ENCODE measurements around the gene SDF2.

Gene SDF2

DNA sequence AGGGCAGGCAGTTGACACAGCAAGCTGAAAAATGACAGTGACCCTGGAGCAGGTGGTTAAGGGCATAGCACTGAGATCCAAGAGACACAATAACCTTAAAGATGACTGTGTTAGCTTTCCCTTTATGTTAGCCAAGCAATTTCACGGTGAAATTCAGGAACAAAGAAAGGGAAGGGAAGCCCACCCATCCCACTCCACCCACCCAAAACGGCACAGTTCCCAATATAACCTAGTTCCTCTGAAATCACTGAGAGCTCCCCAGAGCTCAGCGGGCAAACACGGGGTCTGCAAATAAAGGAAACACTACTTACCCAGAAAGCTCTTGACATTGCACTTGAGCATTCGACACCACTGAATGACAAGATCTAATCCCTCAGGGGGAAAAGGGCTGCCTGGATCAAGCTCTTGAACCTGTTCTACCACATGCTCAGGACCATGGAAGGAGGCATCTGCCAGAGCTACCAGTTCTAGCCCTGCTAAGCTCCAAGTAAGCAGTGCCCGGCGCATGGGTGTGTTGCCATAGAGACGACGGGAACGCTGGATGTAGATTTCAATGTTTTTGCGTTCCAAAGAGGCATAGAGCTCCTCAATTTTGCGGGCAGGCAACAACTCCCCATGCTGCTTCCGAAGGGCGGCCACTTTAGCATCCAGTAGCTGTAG lies 27.4 kb downstream of the SDF2 start:
- POLR2A ChIA-PET = interaction anchor here (1.0 to 5.5 kb wide), 4 partner anchors 10 to 85 kb away, joined by 3 to 32 read pairs (median 6); partner anchors contain the start of genes BLTP2, RPL23A, SDF2 and SUPT6H
- CTCF ChIA-PET = no interaction called here
- DNase-seq (ENCODE audit: extremely low spot score) = no peak
- no peak for TF ChIP-seq NFRKB (IDR thresholded peaks at IDR 0.05)
- no peak for TF ChIP-seq BHLHE40 (IDR thresholded peaks at IDR 0.05; ENCODE audit: borderline replicate concordance)
- TF ChIP-seq, protein P1, sequence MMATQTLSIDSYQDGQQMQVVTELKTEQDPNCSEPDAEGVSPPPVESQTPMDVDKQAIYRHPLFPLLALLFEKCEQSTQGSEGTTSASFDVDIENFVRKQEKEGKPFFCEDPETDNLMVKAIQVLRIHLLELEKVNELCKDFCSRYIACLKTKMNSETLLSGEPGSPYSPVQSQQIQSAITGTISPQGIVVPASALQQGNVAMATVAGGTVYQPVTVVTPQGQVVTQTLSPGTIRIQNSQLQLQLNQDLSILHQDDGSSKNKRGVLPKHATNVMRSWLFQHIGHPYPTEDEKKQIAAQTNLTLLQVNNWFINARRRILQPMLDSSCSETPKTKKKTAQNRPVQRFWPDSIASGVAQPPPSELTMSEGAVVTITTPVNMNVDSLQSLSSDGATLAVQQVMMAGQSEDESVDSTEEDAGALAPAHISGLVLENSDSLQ (IDR thresholded peaks at IDR 0.05) = no peak
- TF ChIP-seq ZNF384 (IDR thresholded peaks at IDR 0.05) = no peak
- no peak for TF ChIP-seq ARNT (IDR thresholded peaks at IDR 0.05)
- TF ChIP-seq CTBP1 (IDR thresholded peaks at IDR 0.05; ENCODE audit: borderline replicate concordance) = no peak
- TF ChIP-seq TARDBP (IDR thresholded peaks at IDR 0.05) = no peak
- TF ChIP-seq FOXK2 (IDR thresholded peaks at IDR 0.05) = no peak
- no peak for TF ChIP-seq L3MBTL2 (conservative IDR thresholded peaks at IDR 0.05)
- TF ChIP-seq HDGF (IDR thresholded peaks at IDR 0.05; ENCODE audit: borderline replicate concordance) = no peak
- TF ChIP-seq SP1 (IDR thresholded peaks at IDR 0.05) = no peak
- TF ChIP-seq FOXM1 (IDR thresholded peaks at IDR 0.05; ENCODE audit: borderline replicate concordance) = no peak
- no peak for TF ChIP-seq LEF1 (IDR thresholded peaks at IDR 0.05; ENCODE audit: borderline replicate concordance)
- TF ChIP-seq SUZ12 (IDR thresholded peaks at IDR 0.05) = no peak
- no peak for TF ChIP-seq FOXA1 (IDR thresholded peaks at IDR 0.05)
- TF ChIP-seq ELF4 (IDR thresholded peaks at IDR 0.05) = no peak

DNA sequence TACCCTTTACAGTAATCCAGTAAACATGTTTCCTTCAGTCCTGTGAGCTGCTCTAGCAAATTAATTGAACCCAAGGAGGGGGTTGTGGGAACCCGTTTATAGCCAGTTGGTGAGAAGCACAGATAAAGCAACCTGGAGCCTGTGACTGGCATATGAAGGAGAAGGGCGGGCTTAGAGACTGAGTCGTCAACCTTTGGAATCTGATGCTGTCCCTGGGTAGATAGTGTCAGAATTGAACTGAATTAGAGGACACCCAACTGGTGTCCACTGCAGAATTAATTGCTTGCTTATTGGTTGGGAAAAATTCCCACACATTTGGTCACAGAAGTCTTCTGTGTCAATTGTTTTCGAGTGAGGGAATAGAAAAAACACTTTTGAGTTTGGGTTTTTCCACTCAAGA lies 34.9 kb downstream of the SDF2 start:
- CTCF ChIA-PET = no interaction called here
- no peak for DNase-seq (ENCODE audit: extremely low spot score)
- POLR2A ChIA-PET = no interaction called here
- TF ChIP-seq FOXA1 (IDR thresholded peaks at IDR 0.05) (no peak), HDGF (IDR thresholded peaks at IDR 0.05; ENCODE audit: borderline replicate concordance) (no peak), TARDBP (IDR thresholded peaks at IDR 0.05) (no peak), LEF1 (IDR thresholded peaks at IDR 0.05; ENCODE audit: borderline replicate concordance) (no peak), ZNF384 (IDR thresholded peaks at IDR 0.05) (no peak), FOXM1 (IDR thresholded peaks at IDR 0.05; ENCODE audit: borderline replicate concordance) (no peak), SP1 (IDR thresholded peaks at IDR 0.05) (no peak), NFRKB (IDR thresholded peaks at IDR 0.05) (no peak), FOXK2 (IDR thresholded peaks at IDR 0.05) (no peak), CTBP1 (IDR thresholded peaks at IDR 0.05; ENCODE audit: borderline replicate concordance) (no peak), BHLHE40 (IDR thresholded peaks at IDR 0.05; ENCODE audit: borderline replicate concordance) (no peak), ELF4 (IDR thresholded peaks at IDR 0.05) (no peak), L3MBTL2 (conservative IDR thresholded peaks at IDR 0.05) (no peak), SUZ12 (IDR thresholded peaks at IDR 0.05) (no peak), ARNT (IDR thresholded peaks at IDR 0.05) (no peak)
- TF ChIP-seq, protein P1 (IDR thresholded peaks at IDR 0.05) = no peak

DNA sequence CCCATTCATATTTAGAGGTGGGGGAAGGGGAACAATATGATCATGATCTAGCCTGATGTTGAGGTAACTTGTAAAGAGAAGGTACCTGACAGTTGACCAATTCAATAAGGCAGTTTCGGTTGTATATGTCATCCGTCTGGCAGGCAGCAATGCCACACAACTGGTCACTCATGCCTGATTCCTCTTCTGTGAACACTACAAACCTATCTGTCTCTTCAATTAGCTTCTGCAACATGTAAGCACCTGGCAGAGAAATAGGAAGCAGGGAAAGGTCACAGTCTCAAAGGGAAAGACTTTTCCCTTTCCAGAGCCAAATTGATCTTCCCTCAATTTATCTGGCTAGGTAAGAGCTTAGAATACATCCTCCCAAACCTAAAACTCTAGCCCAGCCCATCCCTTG lies 37.6 kb downstream of the SDF2 start:
- TF ChIP-seq FOXM1 (IDR thresholded peaks at IDR 0.05; ENCODE audit: borderline replicate concordance) (no peak), BHLHE40 (IDR thresholded peaks at IDR 0.05; ENCODE audit: borderline replicate concordance) (no peak), SUZ12 (IDR thresholded peaks at IDR 0.05) (no peak), FOXA1 (IDR thresholded peaks at IDR 0.05) (no peak), ELF4 (IDR thresholded peaks at IDR 0.05) (no peak), NFRKB (IDR thresholded peaks at IDR 0.05) (no peak), TARDBP (IDR thresholded peaks at IDR 0.05) (no peak), L3MBTL2 (conservative IDR thresholded peaks at IDR 0.05) (no peak), CTBP1 (IDR thresholded peaks at IDR 0.05; ENCODE audit: borderline replicate concordance) (no peak), SP1 (IDR thresholded peaks at IDR 0.05) (no peak), ZNF384 (IDR thresholded peaks at IDR 0.05) (no peak), LEF1 (IDR thresholded peaks at IDR 0.05; ENCODE audit: borderline replicate concordance) (no peak), ARNT (IDR thresholded peaks at IDR 0.05) (no peak), FOXK2 (IDR thresholded peaks at IDR 0.05) (no peak)
- TF ChIP-seq, protein P1 (IDR thresholded peaks at IDR 0.05) = no peak
- ChIA-PET POLR2A (interaction anchor here (1.1 to 2.1 kb wide), 4 partner anchors 15 to 92 kb away, joined by 3 to 4 read pairs (median 4); partner anchors contain the start of genes SDF2 and SUPT6H), CTCF (interaction anchor here (0.6 to 1.3 kb wide), 3 partner anchors 12 to 23 kb away, joined by 3 to 8 read pairs (median 5); no protein-coding TSS in a partner anchor)
- no peak for DNase-seq (ENCODE audit: extremely low spot score)

DNA sequence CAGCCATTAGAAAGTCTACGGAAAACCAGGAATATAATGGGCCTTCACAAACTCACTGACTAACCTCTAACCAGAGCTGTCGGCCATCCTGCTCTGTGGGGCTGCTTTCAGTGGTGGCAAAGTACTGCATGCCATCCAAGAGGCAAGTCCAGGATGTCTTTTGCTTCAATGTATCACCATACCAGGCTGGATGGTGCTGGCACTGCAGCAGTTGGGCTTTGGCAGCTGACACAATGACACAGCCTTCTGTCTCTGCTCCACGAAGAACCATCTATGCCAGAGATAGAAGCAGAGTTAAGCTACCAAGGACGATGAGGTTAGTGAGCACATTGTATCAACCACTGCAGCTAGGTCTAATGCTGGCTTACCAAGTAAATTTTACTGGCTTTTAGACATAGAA lies 38.0 kb downstream of the SDF2 start:
- CTCF ChIA-PET = interaction anchor here (0.6 to 1.3 kb wide), 3 partner anchors 12 to 23 kb away, joined by 3 to 8 read pairs (median 5); no protein-coding TSS in a partner anchor
- POLR2A ChIA-PET = interaction anchor here (1.1 to 2.1 kb wide), 4 partner anchors 14 to 93 kb away, joined by 3 to 4 read pairs (median 4); partner anchors contain the start of genes SDF2 and SUPT6H
- no peak for DNase-seq (ENCODE audit: extremely low spot score)
- TF ChIP-seq NFRKB (IDR thresholded peaks at IDR 0.05) = no peak
- no peak for TF ChIP-seq LEF1 (IDR thresholded peaks at IDR 0.05; ENCODE audit: borderline replicate concordance)
- no peak for TF ChIP-seq SP1 (IDR thresholded peaks at IDR 0.05)
- TF ChIP-seq CTBP1 (IDR thresholded peaks at IDR 0.05; ENCODE audit: borderline replicate concordance) = no peak
- TF ChIP-seq ELF4 (IDR thresholded peaks at IDR 0.05) = no peak
- no peak for TF ChIP-seq ZNF384 (IDR thresholded peaks at IDR 0.05)
- no peak for TF ChIP-seq HDGF (IDR thresholded peaks at IDR 0.05; ENCODE audit: borderline replicate concordance)
- TF ChIP-seq SUZ12 (IDR thresholded peaks at IDR 0.05) = no peak
- TF ChIP-seq L3MBTL2 (conservative IDR thresholded peaks at IDR 0.05) = no peak

DNA sequence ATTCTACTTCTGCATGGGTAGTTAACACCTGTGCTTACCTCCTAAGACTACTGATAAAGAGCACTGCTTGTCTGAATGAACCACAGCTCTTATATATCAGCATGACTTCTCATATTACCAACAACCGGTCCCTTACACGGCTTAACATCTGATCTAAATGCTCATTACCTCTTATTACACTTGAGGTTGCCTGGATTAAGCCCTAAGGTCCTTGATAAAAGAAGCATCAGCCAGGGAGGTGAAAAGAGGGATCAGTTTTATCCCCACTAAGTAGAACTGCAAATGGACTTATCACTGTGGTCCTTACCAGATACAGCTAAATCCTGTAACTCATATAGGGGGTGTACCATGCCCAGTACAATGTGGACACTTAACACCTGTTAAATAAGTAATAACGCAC lies 39.5 kb downstream of the SDF2 start:
- DNase-seq (ENCODE audit: extremely low spot score) = no peak
- TF ChIP-seq BHLHE40 (IDR thresholded peaks at IDR 0.05; ENCODE audit: borderline replicate concordance) (no peak), L3MBTL2 (conservative IDR thresholded peaks at IDR 0.05) (no peak), SUZ12 (IDR thresholded peaks at IDR 0.05) (no peak), FOXA1 (IDR thresholded peaks at IDR 0.05) (no peak), ELF4 (IDR thresholded peaks at IDR 0.05) (no peak), NFRKB (IDR thresholded peaks at IDR 0.05) (no peak), HDGF (IDR thresholded peaks at IDR 0.05; ENCODE audit: borderline replicate concordance) (no peak), ARNT (IDR thresholded peaks at IDR 0.05) (no peak), CTBP1 (IDR thresholded peaks at IDR 0.05; ENCODE audit: borderline replicate concordance) (no peak), LEF1 (IDR thresholded peaks at IDR 0.05; ENCODE audit: borderline replicate concordance) (no peak), SP1 (IDR thresholded peaks at IDR 0.05) (no peak), FOXK2 (IDR thresholded peaks at IDR 0.05) (no peak), FOXM1 (IDR thresholded peaks at IDR 0.05; ENCODE audit: borderline replicate concordance) (no peak), ZNF384 (IDR thresholded peaks at IDR 0.05) (no peak), TARDBP (IDR thresholded peaks at IDR 0.05) (no peak)
- TF ChIP-seq, protein P1 (IDR thresholded peaks at IDR 0.05) = no peak
- ChIA-PET CTCF (no interaction called here), POLR2A (no interaction called here)

Data from HEK293T (cell line).